Measurements from ENCODE around the gene CHADL. TPM values are rescaled to one million over a fixed set of nuclear protein-coding genes. Genes with fewer than 3 reads are reported as not detected.

CHADL gene
- total and polyA plus RNA-seq, 2 experiments from 2014 or later = 1.6 TPM; not detected in 1

DNA sequence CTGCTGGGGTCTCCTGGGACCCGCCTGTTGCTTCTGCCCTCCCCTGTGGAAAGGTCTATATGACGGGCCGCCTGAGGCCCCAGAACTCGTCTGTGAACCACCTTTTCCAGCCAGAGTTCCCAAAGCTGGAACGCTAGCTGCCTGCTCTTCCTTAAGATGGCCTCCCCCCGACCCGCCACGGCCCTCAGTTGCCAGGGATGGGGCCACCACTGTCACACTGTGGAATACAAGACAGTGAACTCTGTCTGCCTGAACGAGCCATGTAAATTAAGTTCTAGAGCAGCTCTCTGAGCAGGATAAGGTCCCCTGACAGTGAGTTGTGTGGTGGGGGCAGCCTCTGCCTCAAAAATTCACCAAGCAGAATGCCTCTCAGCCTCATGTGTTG lies 10.3 kb downstream of the CHADL start:
- H3K9me2 ChIP-seq (ENCODE audit: insufficient read depth) = no peaks in the 10 kb centered on the region
- Mint-ChIP-seq H3K9me3 (no peaks in the 10 kb centered on the region), H3K27ac (no peak overlapping the region), H3K4me1 (no peaks in the 10 kb centered on the region), H3K36me3 (ENCODE audit: low read depth) (peaks cover 21% of the 10 kb centered on the region), H3K27me3 (ENCODE audit: insufficient read depth, low read depth, poor library complexity) (peaks cover 13% of the 10 kb centered on the region), H3K4me3 (no peak overlapping the region)
- H3K4me3 ChIP-seq = no peak overlapping the region
- no peak for ATAC-seq
- H3F3A ChIP-seq (replicated peaks; ENCODE audit: low read depth) = no peaks in the 10 kb centered on the region
- TF ChIP-seq, protein P1, sequence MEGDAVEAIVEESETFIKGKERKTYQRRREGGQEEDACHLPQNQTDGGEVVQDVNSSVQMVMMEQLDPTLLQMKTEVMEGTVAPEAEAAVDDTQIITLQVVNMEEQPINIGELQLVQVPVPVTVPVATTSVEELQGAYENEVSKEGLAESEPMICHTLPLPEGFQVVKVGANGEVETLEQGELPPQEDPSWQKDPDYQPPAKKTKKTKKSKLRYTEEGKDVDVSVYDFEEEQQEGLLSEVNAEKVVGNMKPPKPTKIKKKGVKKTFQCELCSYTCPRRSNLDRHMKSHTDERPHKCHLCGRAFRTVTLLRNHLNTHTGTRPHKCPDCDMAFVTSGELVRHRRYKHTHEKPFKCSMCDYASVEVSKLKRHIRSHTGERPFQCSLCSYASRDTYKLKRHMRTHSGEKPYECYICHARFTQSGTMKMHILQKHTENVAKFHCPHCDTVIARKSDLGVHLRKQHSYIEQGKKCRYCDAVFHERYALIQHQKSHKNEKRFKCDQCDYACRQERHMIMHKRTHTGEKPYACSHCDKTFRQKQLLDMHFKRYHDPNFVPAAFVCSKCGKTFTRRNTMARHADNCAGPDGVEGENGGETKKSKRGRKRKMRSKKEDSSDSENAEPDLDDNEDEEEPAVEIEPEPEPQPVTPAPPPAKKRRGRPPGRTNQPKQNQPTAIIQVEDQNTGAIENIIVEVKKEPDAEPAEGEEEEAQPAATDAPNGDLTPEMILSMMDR (conservative IDR thresholded peaks at IDR 0.05; ENCODE audit: low read depth in 2 of 2) = no peak
- no peak for TF ChIP-seq CREB1 (CRISPR knock-in tag; IDR thresholded peaks at IDR 0.05; ENCODE audit: low read depth)
- TF ChIP-seq ZNF331 (CRISPR knock-in tag; IDR thresholded peaks at IDR 0.05; ENCODE audit: low read depth) = no peak
- TF ChIP-seq POLR2AphosphoS5 (IDR thresholded peaks at IDR 0.05; ENCODE audit: low read depth) = no peak
- TF ChIP-seq STAT1 (IDR thresholded peaks at IDR 0.05; ENCODE audit: unreplicated experiment) = no peak
- TF ChIP-seq ZNF462 (CRISPR knock-in tag; IDR thresholded peaks at IDR 0.05) = no peak
- no peak for TF ChIP-seq NANOG (IDR thresholded peaks at IDR 0.05; ENCODE audit: borderline replicate concordance)
- TF ChIP-seq, protein P2, sequence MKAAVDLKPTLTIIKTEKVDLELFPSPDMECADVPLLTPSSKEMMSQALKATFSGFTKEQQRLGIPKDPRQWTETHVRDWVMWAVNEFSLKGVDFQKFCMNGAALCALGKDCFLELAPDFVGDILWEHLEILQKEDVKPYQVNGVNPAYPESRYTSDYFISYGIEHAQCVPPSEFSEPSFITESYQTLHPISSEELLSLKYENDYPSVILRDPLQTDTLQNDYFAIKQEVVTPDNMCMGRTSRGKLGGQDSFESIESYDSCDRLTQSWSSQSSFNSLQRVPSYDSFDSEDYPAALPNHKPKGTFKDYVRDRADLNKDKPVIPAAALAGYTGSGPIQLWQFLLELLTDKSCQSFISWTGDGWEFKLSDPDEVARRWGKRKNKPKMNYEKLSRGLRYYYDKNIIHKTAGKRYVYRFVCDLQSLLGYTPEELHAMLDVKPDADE (IDR thresholded peaks at IDR 0.05) = no peak
- TF ChIP-seq EZH2 (IDR thresholded peaks at IDR 0.05; ENCODE audit: low read depth, unreplicated experiment) = no peak
- no peak for TF ChIP-seq REST (IDR thresholded peaks at IDR 0.05; ENCODE audit: unreplicated experiment)
- TF ChIP-seq ZNF114 (CRISPR knock-in tag; IDR thresholded peaks at IDR 0.05) = no peak
- no peak for TF ChIP-seq JUNB (IDR thresholded peaks at IDR 0.05; ENCODE audit: unreplicated experiment)
- H3K4me1 ChIP-seq (ENCODE audit: insufficient read depth) = no peaks in the 10 kb centered on the region
- peaks cover 4% of the 10 kb centered on the region; the same call in 1 of the 2 replicates for H3K36me3 ChIP-seq (ENCODE audit: insufficient read depth)
- no peak overlapping the region for H3K27ac ChIP-seq (ENCODE audit: low read depth)
- H4K20me1 ChIP-seq (replicated peaks; ENCODE audit: insufficient read depth) = no peaks in the 10 kb centered on the region
- H3K27me3 ChIP-seq (ENCODE audit: insufficient read depth) = no peaks in the 10 kb centered on the region
- H2AFZ ChIP-seq = no peak overlapping the region
- H3K79me2 ChIP-seq (replicated peaks; ENCODE audit: insufficient read depth) = no peaks in the 10 kb centered on the region
- H3K4me2 ChIP-seq = no peak overlapping the region
- no peak for DNase-seq (ENCODE audit: low spot score)
